Stimulated activated CD4-positive, alpha-beta T cell treated with anti-CD3 and anti-CD28 coated beads, TNF-alpha, amount 100 ng/mL, for 48 hours (primary cell): Measurements from ENCODE around the gene DNAL1.

ENCODE experiments used
- DNase-seq, 3 donors: peaks; one replicate each; pipeline ENCODE4 v3.0.0-alpha.2; 2020; ENCODE audit warnings: low read depth in 3 of 3

Gene DNAL1

DNA sequence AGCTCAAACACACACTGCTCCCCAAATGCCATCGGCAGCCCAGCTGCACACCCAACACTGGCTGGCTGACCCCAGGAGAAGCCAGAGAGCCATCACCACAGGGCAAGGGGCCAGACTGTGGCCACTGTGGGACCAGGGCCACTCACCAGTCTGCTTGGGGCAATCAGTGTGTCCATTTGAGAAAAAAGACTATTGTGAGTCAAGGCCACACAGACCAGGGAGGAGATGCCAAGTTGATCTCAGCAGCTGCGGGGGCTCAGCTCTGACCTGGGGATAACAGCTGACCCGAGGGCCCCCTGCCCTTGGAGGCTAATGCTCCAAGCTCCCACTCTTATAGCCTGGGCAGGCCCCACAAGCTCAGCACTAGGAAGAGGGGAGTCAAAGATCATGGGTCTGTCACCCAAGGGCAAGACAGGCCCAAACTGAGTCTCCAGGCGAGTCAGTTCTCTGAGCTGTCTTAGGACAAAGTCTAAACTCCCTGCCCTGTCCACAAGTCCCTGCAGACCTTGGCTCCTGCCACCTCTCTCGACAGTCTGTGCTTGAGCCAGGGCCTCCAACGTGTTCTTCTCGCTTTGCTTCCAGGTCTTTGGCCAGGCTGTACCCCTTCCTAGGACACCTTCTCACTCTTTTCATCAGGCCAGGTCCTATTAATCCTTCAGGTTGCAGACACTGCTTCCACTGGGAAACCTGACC, 99.5 kb downstream of the DNAL1 start:
- DNase-seq = no peak

DNA sequence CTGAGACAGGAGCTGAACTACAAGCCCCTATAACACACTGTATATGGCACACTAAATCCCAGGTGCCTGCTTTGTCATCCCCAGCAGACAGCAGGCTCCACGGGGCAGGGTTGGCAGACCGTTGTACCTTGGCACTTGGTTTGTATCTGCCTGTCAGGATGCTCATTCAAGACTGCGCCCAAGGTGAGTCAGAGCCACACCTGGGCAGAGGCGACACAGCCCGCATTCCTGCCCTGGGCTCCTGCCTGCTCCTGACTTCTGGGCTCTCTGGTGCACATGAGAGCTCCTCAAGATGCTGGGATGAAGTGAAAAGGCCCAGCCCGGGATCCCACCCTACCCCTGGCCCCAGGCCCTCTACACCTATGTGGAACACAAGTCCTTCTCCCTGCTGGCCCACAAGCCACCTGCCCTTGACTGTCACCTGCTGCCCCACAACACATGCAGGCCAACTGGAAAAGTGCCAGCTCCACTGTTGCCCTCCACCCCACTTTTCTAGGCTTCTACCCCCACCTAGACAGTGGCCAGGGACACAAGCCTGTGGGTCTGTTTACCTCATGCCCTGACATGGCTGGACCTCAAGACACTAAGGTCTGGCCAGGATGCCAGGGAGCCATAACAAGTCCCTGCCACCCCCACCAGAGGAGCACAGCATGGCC, 100.2 kb downstream of the DNAL1 start:
- no peak for DNase-seq

DNA sequence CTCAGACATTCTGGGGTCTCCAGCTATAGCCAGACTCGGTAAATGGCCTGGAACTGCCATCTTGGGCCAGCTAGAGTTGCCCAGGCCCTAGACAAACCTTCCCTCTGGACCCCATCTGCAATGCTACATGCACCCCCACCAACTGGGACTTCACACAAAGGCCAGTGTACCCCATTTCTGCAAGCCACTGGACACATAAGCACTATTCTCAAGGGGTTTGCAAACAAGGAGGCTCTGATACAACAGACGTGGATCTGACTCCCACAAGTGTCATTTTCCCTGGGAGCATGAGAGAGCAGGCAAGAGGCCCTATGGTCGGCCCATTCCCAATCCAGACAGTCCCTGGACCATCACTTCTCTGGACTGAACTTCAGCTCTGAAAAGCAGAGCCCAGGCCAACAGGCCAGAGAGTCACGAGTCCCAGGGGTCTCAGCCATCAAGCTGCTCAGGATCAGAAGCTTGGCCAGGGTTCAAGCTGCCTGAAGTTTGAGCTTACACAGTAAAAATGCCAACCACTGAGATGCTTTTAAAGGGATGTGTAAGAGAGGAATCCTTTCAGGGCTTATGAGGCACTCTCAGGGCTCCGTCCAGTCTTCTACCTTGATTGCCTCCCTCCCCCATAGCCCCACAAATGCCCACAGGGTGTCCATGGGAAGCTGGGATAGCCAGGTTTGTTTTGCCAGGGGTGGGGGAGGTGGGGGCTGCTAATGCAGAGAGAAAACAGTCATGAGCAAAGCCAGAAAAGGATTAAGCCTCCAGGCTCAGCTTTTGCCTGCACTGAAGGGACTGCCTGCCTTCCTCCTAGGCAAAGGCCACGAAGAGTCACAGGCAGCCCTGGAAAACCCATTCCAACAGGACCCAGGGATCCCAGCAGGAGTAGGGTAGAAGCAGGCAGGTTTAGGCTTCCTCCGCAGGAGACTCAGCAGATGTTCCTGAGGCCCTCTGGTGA, 101.1 kb downstream of the DNAL1 start:
- no peak for DNase-seq

DNA sequence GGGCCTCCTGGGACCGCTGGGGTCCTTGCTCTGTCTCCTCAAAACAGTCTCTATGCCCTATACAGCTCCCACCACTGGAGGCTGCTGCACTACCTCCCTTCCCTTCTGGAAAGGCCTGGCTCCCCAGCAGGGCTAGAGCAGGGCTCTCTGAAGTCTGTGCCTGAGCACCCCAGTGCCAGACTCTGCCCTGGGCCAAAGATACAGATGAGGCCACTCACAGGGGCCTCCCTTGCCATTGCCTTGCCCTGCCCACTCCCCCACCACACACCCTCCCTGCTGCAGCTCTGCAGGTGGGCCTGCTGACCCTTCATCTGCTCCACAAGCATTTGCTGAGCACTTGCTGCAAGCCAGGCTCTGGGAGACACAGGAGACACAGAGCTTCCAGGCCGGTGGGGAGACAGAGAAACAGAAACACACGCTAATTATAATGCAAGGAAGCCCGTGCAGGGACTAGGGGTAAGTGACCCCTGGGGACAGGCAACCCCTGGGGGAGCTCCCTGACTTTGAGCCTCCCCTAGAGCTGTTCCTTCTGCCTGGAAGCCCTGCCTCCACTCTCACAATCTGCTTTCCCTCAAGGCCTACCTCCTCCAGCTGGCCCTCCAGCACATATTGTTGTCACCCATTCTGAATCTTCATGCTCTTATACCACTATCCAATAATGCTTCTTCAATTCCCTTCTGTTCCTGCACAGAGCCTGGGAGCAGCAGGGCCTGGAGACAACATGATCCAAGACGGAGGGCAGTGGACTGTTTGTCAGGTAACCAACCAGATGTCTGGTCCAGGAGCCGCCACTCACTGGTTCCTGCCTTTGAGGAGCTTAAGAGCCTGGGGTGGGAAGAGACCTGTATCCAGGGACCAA, 102.0 kb downstream of the DNAL1 start:
- no peak for DNase-seq

DNA sequence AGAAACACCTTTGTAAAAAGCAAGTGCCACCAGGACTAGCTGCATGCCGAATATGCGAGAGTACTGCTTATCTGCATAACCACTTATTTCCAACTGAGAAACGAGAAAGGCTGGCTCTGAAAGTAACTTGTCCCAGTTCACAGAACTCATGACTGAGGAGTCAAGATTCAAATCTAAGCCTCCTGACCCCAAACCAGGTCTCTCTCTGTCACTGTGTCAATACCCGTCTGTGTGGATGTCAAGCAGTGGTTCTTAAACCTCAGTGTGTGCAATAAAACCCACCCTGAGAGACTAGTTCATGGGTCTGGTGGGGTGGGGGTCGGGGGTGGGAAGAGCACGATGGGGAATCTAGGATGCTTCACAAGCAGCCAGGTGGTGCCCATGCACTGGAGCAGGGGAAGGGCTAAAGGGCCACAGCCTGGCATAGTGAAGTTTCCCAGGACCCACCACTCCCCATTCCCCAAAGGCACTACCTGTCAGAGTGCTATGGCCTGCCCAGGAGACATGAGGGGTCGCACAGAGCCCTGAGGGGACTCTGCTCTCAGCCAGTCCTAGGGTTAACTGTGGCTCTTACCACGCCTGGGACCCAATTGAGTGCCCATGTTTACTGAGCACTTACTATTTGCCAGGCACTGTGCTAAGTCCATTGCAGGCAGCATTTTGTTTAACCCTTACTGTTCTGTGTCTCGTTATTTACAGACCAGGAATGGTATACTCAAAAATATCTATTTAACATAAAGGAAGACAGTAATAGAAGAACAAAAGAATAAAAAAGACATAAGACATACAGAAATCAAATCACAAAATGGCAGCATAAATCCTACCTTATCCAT, 102.8 kb downstream of the DNAL1 start:
- DNase-seq = no peak

DNA sequence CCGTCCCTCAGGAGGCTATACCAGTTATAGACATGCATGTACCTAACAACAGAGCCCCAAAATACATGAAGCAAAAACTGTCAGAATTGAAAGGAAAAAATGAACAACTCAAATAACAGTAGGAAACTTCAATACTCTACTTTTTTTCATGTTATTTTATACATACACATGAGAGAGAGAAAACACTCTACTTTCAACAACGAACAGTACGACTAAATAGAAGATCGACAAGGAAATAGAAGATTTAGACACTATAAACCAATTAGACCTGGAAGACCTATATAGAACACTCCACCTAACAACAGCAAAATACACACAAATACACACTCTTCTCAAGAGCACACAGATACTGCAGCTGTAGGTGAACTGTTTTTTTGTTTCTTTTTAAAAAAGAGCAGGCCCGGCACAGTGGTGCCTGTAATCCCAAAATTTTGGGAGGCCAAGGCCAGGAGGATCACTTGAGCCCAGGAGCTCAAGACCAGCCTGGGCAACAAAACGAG, 104.1 kb downstream of the DNAL1 start:
- DNase-seq = no peak

DNA sequence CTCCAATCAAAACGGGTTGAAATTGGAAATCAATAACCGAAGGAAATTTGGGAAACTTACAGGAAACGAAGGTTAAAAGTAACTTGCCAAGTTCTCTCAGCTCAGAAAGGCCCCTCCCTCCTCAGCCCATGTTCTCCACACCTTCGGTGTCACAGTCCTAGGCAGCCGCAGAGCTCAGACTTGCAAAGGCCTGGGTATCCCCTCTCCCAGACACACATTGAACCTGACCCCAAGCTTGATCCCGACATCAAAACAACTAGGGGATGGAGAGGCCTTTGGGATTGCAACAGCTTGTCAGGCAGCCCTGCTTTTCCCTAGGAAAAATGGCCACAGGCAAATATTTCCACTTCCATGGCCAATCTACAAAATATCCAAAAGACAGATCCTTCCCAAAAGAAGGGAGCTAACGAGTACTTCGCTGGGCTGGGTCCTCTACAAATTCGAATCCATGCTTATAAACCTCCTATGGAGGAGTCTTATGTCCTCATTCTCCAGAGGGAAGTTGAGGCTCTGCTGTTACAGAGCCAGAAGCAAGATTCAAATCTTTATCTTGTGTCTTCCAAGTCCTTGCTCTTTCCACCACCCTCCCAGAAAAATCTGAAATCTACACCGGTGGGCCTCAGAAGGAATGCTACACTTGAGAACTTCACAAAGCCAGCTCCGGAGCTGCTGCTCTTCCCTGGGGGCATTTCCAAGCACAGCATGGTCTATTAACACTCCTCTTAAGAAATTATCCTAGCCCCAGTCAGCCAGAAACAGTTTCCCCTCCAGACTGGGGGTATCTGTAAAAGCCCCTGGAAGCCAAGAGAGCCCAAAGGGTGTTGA, 105.1 kb downstream of the DNAL1 start:
- DNase-seq = no peak

DNA sequence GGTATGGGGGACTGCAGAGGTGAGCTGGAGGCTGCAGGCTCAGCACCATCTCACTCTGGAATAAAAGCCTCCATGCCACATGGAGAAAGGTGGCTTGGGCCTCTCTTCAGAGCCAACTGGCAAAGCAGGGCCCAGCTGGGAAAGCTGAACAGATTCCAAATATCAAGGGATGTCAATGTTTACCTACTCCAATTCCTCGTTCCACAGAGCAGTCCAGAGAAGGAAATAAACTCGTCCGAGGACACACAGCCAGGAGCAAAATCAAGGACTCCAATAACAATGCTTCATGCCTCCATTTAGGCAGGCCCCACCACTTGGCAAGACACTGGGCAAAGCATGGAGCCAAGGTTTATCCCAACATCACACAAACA, 105.7 kb downstream of the DNAL1 start:
- no peak for DNase-seq

DNA sequence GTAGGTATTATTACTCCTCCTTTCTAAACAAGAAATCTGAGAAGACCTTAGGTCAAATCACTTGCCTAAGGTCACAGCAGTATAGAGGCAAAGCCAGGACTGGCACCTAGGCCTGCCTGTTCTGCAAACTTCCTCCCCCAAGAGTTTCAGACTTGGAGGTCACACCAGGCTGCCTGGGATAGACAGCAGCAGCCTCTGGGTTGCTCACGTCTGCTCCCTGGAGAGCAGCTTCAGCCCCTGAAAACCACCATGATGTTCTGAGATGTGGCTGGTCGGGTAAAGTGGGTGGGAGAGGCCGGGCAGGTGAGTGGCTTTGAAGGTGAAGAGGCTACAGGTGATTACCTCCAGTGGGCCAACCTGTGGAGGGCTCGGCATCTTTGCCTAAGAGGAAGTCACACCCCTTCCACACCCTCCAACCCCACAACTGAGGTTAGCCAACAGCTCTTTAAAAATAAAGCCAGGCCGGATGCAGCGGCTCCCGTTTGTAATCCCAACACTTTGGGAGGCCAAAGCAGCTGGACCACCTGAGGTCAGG, 106.4 kb downstream of the DNAL1 start:
- no peak for DNase-seq

DNA sequence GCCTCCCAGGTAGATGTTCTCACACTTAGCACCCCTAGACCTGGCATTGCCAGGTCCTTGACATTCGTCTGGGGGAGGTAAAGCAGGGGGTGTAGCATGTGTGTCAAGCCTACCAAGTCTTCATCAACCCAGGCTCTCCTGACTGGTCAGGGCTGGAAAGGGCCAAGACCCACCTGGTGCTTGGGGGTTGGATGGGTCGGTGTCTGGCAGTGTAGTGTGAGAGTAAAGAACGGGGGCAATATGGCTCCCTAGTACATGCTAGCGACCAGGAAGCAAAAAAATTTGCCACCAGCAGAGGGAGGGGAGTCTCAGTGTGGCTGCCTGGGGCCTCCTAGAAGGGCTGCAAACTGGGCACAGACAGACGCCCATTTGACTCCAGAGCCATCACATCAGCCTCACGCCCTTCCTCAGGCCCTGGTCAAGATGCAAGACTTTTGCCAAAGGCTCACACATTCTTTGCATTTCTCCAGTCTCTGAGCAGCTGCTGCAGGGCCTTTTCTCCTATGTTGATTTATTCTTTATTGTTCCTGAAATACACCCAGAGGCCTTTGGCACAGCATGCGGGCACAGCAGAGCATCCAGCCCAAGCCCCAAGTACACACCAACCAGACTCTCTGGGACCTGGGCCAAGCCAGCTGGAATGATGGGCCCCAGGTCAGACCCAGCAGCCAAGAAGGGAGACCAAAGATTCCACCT, 107.7 kb downstream of the DNAL1 start:
- DNase-seq = no peak
